Measurements from ENCODE around the gene RNF17. TPM values are rescaled to one million over a fixed set of nuclear protein-coding genes. Genes with fewer than 3 reads are reported as not detected.
"Not testable (repeated sequence)": the region's sequence is repeated elsewhere in the genome, so short reads cannot be mapped to it uniquely, and the experiment has no call there.

The RNF17 gene
- total RNA-seq, 1 donor from 2014 or later: not detected

GRCh38 chr13:24742294-24742693 is 21.7 kb upstream of the RNF17 start:
- intact Hi-C loops (cut with DNase I): no loop called here

DNA sequence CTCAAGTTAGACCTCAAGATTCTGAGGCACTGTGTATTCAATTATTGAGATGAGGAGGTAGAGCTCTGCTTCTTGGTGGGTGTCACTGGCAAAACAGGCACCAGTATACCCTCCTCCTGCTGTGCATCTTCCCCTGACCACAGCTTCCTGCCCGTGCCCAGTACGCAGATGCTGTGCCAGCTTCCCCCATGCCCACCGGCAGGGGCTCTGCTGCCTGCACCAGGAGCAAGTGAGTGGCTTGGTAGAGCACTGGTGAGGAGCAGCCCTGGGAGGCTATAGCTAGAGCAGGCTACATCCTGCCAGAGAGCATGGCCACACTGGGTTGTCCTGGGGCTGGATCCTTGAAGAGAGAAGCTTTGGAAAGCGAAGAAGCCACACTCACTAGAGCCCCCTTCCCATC is 21.0 kb upstream of the RNF17 start:
- ATAC-seq (no peak), DNase-seq (ENCODE audit: missing footprints) (no peak)
- intact Hi-C loops (cut with DNase I): no loop called here

More at GRCh38 chr13:24742294-24742693, 21.7 kb upstream of the RNF17 start:
- ATAC-seq (no peak), DNase-seq (ENCODE audit: missing footprints) (no peak)

GRCh38 chr13:24744247-24744646 is 19.7 kb upstream of the RNF17 start:
- no peak for ATAC-seq
- intact Hi-C loops (cut with DNase I): no loop called here
- no peak for DNase-seq (ENCODE audit: missing footprints)

- no peak for ATAC-seq
- DNase-seq (ENCODE audit: missing footprints): no peak
Observed at GRCh38 chr13:24745516-24745860, 18.5 kb upstream of the RNF17 start.

GRCh38 chr13:24745861-24746617 is 17.9 kb upstream of the RNF17 start:
- intact Hi-C loops (cut with DNase I): no loop called here

More at GRCh38 chr13:24745516-24745860, 18.5 kb upstream of the RNF17 start:
- intact Hi-C loops (cut with DNase I): no loop called here

DNA sequence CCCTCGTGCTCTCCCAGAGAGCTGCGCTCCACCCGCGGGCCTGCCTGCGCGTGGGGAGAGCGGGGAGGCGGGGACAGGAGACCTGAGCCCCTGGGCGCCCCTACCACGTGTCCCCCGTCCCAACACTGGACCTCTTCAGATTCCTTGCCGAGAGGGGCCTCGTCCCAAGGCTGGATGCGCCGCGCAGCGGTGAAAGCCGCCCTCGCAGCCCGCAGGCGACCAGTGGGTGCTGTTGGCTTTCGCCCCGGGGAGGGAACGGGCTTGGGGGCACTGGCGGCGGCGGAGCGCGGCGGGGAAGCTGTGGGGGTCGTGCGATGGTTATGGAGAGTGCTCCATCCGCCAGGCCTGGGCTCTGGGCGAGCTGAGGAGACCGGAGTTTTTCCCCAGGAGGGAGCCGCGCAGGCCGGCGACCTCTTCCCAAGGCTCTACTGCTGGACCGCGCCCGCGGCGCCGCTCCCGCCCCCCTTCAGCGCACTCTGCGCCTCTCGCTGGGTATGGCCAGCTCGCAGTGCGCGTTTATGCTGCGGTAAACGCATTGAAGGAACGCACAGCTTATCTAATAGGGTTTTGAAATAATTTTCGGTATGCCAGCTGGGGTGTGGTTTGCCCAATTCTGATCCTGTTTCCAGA is 17.2 kb upstream of the RNF17 start:
- ATAC-seq (no peak), DNase-seq (ENCODE audit: missing footprints) (no peak)
- intact Hi-C loops (cut with DNase I): no loop called here

More at GRCh38 chr13:24745861-24746617, 17.9 kb upstream of the RNF17 start:
- no peak for ATAC-seq
- DNase-seq (ENCODE audit: missing footprints): no peak

DNA sequence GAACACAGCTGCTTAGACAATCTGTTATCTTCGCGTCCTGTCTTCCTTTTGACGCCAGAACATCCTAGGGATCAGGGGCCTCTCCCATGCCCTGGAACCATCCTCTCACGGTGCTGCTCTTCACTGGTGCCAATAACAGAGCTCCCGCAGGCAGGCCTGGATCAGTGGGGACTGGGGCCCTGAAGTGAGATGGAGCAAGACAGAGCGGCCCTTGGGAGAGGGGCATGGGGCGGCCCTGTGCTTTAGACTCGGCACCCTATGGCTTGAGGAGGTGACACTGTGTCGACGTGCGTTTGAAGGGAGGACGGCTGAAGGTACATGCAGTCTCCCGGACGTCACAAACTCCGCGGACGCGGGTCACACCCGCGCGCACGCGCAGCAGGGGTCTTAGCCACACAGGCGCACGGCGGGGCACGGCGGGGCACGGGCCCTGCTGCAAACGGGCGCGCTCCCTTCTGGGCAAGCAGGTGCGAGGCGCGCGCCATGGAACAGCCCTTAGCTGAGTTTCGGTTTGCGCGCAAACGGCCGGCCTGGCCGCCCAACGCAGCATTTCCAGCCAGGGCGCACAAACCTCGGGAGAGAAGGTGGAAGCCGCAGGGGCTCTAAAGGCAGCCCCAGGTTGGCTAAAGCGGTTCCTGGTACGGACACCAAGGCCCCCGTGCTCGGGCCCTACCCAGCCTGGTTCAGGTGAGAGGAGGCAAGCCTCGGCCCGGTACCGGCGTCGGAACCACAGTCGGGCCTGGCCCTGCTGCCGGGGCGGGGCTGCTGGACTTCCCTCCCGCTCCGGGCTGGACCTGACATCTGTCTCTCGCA is 16.5 kb upstream of the RNF17 start:
- intact Hi-C loops (cut with DNase I): no loop called here
- DNase-seq (ENCODE audit: missing footprints): no peak
- no peak for ATAC-seq

DNA sequence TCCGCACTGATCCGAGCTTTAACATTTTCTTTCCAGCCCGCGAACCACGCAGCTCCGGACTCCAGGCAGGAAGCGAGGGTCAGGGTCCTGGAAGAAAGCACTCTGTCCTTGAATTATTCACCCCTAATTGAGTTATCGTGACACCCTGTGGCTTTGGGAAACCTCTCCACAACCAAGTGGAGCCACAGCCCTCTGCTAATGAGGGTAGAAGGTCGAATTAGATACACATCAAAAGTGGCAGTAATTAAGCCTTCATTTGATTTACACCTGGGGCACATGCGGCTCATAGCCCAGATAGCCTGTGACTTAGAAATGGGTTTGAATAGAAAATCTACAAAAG is 15.9 kb upstream of the RNF17 start:
- DNase-seq (ENCODE audit: missing footprints): no peak
- intact Hi-C loops (cut with DNase I): no loop called here
- ATAC-seq: no peak

- intact Hi-C loops (cut with DNase I): no loop called here
- no peak for DNase-seq (ENCODE audit: missing footprints)
- no peak for ATAC-seq
Observed at GRCh38 chr13:24759197-24759596, 4.8 kb upstream of the RNF17 start.

- no peak for DNase-seq (ENCODE audit: missing footprints)
- intact Hi-C loops (cut with DNase I): no loop called here
- no peak for ATAC-seq
Observed at GRCh38 chr13:24764276-24764630, 284 bp downstream of the RNF17 start.

DNA sequence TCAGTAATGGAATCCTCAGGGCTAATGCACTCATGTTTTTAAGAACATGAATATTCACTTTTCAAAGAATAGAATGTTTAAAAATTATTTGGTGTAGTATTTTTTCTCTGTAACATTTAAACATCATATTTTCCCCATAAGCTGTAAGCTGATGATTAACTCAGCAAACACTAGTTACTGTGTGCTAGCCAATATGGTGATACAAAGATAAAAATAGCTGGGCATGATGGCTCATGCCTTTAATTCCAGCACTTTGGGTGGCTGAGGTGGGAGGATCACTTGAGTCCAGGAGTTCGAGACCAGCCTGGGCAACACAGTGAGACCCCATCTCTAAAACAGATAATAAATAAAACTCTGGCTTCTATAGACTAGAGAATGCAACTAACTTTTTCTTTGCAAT is 13.2 kb downstream of the RNF17 start:
- no peak for ATAC-seq
- no peak for DNase-seq (ENCODE audit: missing footprints)
- intact Hi-C loops (cut with DNase I): no loop called here

DNA sequence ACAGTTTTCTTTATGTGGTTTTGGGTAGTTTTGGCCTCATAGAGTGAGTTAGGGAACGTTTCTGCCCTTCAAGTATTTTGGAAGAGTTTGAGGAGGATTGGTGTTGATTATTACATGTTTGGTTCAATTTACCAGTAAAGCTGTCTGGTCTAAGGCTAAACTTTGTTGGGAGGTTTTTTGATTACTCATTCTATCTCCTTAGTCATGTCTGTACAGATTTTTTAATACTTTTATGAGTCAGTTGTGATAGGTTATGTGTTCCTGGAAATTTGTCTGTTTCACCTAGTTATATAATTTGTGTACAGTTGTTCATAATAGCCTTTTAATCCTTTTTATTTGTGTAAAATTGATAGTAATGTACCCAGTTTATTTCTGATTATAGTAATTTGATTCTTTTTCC is 20.4 kb downstream of the RNF17 start:
- intact Hi-C loops (cut with DNase I): no loop called here
- DNase-seq (ENCODE audit: missing footprints) (no peak), ATAC-seq (no peak)

GRCh38 chr13:24788538-24788937 is 24.6 kb downstream of the RNF17 start:
- intact Hi-C loops (cut with DNase I): no loop called here
- no peak for DNase-seq (ENCODE audit: missing footprints)
- ATAC-seq: no peak

GRCh38 chr13:24802074-24802473 is 38.1 kb downstream of the RNF17 start:
- ATAC-seq: no peak
- intact Hi-C loops (cut with DNase I): no loop called here
- no peak for DNase-seq (ENCODE audit: missing footprints)

- ATAC-seq (no peak), DNase-seq (ENCODE audit: missing footprints) (no peak)
- intact Hi-C loops (cut with DNase I): no loop called here
Observed at GRCh38 chr13:24821207-24821606, 57.2 kb downstream of the RNF17 start.

DNA sequence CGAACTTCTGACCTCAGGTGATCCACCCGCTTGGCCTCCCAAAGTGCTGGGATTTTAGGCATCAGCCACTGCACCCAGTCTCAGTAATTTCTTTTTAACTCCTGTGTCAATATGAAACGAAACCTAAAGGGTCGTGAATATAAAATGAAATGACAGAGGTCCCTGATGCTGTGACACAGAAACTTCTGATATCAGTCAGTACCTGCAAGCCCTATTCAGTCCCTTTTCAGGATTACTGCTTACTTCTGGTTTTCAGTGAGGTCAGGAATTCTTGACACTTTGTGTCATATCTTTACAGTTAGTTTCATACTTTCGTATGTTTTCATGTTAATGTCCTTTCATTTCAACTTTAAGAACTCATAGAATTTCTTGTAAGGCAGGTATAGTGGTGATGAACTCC is 58.7 kb downstream of the RNF17 start:
- DNase-seq (ENCODE audit: missing footprints) (no peak), ATAC-seq (no peak)
- intact Hi-C loops (cut with DNase I): no loop called here

DNA sequence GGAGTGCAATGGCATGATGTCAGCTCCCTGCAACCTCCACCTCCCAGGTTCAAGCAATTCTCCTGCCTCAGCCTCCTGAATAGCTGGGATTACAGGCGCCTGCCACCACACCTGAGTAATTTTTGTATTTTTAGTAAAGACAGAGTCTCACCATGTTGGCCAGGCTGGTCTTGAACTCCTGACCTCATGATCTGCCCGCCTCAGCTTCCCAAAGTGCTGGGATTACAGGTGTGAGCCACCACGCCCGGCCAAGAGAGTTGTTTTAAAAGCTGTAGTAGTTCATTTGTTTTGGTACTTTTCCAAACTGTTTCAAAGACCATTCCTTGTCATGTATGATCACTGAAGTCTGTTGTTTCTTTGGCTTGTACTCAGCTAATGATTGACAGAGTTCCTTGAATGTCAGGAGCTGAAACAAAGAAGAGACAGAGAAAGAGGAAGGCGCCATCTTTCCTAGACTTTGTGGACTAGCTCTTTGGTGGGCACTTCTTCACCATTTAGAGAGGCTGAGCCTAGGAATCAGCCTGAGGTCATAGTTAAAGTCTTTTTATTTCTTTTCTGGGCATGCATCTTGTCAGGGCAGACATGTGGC is 59.2 kb downstream of the RNF17 start:
- intact Hi-C loops (cut with DNase I); ATAC-seq; DNase-seq (ENCODE audit: missing footprints): not testable (repeated sequence)

GRCh38 chr13:24827799-24828198 is 63.8 kb downstream of the RNF17 start:
- intact Hi-C loops (cut with DNase I): no loop called here
- no peak for DNase-seq (ENCODE audit: missing footprints)
- ATAC-seq: no peak

DNA sequence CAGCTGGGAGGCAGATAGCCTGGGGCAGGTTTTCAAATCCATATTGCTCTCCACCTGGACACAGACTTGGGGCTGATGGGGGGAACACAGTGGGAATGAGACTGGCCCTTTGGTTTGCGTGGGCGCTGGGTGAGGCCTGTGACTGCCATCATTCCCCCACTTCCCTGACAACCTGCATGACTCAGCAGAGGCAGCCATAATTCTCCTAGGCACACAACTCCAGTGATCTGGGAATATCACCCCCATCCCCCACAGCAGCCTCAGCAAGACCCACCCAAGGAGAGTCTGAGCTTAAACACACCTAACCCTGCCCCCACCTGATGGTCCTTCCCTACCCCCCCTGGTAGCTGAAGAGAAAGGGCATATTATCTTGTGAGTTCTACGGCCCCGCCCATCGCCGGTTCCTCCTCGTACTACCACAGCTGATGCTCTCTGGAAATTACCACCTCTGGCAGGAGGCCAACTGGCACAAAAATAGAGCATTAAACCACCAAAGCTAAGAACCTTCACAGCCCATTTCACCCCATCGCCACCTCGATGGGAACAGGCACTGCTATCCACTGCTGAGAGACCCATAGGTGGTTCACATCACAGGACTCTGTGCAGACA is 71.0 kb downstream of the RNF17 start:
- intact Hi-C loops (cut with DNase I): no loop called here
- no peak for ATAC-seq
- no peak for DNase-seq (ENCODE audit: missing footprints)
